Stimulated activated naive CD8-positive, alpha-beta T cell treated with anti-CD3 and anti-CD28 coated beads, Interleukin-15, Interleukin-2, amounts not matched to agents 100 ng/mL and 50 ng/mL, for 24 hours (primary cell): Measurements from ENCODE around the gene FAF1.
A peak's percentile ranks its signal among the peaks of the same experiment; 100 is the strongest.
"Not testable (repeated sequence)": the region's sequence is repeated elsewhere in the genome, so short reads cannot be mapped to it uniquely, and the experiment has no call there.

Source experiments
- H3K27ac Mint-ChIP-seq: one replicate; pipeline ENCODE4 v1.8.0; 2021; ENCODE audit warnings: mild to moderate bottlenecking, mixed read lengths
- H3K27me3 Mint-ChIP-seq: one replicate; pipeline ENCODE4 v1.8.0; 2021; ENCODE audit warnings: mixed read lengths
- H3K36me3 Mint-ChIP-seq: one replicate; pipeline ENCODE4 v1.8.0; 2021; ENCODE audit warnings: low read depth, mixed read lengths
- H3K4me1 Mint-ChIP-seq: one replicate; pipeline ENCODE4 v1.8.0; 2021; ENCODE audit warnings: low read depth, mixed read lengths
- H3K4me3 Mint-ChIP-seq: one replicate; pipeline ENCODE4 v1.8.0; 2021; ENCODE audit warnings: mild to moderate bottlenecking, mixed read lengths
- H3K9me3 Mint-ChIP-seq: one replicate; pipeline ENCODE4 v1.8.0; 2021; ENCODE audit warnings: mixed read lengths

The FAF1 gene

DNA sequence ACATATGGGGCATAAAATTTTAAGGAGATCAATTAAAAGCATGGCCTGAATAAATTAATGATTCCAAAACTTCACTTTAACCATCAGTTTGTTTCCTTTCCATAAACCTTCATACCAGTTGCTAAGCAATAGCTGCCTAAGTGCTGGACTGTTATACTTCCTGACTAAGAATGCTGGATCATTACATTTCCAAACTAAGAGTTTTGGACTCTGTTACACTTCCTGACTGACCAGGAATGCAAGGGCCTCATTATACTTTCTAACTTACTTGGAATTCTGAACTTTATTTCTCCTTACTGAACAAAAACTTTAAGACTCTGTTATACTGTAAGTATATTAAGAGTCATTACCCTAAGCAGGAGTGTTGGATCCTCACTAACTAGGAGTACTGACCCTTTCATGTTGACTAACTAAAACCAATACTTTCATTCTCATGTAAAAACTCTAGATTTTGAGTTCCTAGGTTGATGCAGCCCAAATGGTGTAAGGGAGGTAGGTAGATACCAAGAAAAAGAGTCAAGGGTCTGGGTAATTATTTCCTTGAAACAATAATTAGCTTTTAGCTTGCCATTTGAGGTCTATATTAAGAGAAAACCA lies 118.2 kb downstream of the FAF1 start:
- no peak overlapping the region for H3K4me3 Mint-ChIP-seq
- no peaks in the 10 kb centered on the region for H3K27me3 Mint-ChIP-seq
- no peak overlapping the region for H3K27ac Mint-ChIP-seq
- H3K36me3 Mint-ChIP-seq, result peaks cover 17% of the 10 kb centered on the region
- H3K9me3 Mint-ChIP-seq, result no peaks in the 10 kb centered on the region
- peaks cover 14% of the 10 kb centered on the region for H3K4me1 Mint-ChIP-seq

DNA sequence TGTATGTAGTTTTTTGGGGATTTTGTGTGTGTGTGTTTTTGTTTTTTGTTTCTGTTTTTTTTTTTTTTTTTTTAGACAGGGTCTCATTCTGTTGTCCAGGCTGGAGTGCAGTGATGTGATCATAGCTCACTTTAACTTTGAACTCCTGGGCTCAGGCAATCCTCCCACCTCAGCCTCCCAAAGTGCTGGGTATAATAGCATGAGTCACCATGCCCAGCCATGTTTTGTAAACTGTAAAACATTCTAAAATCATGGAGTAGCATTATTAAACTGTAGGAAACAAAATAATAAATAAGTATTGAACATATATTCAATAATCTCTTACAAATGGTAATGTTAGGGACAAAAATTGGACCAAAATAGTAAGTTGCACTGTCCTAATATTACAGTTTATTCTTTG lies 124.0 kb downstream of the FAF1 start:
- Mint-ChIP-seq H3K36me3 (peaks cover 41% of the 10 kb centered on the region), H3K4me3 (no peak overlapping the region), H3K4me1 (peaks cover 4% of the 10 kb centered on the region), H3K9me3 (peaks cover 10% of the 10 kb centered on the region), H3K27ac (no peak overlapping the region), H3K27me3 (no peaks in the 10 kb centered on the region)

DNA sequence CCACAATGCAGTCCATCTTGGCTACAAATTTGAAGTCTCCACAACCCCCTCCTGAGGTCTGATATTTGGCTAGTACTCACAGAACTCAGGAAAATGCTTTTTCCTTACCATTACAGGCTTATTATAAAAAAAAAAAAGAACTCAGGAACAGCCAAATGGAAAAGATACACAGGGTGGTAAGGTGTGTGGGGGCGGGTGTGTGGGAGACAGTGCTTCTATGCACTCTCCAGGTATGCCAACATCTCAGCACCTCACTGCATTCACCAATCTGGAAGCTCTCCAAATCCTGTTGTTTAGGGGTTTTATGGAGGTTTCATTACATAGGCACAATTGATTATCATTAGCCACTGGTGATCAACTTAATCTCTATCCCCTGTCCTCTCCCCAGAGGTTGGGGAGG lies 126.9 kb downstream of the FAF1 start:
- Mint-ChIP-seq H3K27ac (no peak overlapping the region), H3K27me3 (no peaks in the 10 kb centered on the region), H3K4me3 (no peak overlapping the region), H3K36me3 (peaks cover 55% of the 10 kb centered on the region), H3K9me3 (peaks cover 14% of the 10 kb centered on the region), H3K4me1 (peaks cover 4% of the 10 kb centered on the region)

DNA sequence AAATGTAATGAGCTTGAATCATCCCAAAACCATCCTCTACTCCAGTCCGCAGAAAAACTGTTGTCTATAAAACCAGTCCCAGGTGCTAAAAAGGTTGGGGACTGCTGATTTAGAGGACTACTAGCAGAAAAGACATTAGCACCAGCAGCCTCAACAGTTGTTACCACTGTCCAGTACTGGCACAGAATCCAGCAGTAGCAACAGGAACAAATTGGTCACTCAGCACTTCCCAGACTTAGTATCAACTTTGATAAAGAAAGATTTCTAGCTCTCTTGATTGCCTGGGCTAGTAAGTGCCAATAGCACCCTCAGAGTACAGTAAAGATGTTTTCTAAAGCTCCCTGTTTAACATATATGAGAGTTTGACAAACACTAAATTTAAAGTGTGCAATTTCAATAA lies 127.9 kb downstream of the FAF1 start:
- H3K4me1 Mint-ChIP-seq, result peaks cover 4% of the 10 kb centered on the region
- peaks cover 51% of the 10 kb centered on the region for H3K36me3 Mint-ChIP-seq
- no peaks in the 10 kb centered on the region for H3K27me3 Mint-ChIP-seq
- no peak overlapping the region for H3K27ac Mint-ChIP-seq
- no peak overlapping the region for H3K4me3 Mint-ChIP-seq
- H3K9me3 Mint-ChIP-seq, result peaks cover 14% of the 10 kb centered on the region

DNA sequence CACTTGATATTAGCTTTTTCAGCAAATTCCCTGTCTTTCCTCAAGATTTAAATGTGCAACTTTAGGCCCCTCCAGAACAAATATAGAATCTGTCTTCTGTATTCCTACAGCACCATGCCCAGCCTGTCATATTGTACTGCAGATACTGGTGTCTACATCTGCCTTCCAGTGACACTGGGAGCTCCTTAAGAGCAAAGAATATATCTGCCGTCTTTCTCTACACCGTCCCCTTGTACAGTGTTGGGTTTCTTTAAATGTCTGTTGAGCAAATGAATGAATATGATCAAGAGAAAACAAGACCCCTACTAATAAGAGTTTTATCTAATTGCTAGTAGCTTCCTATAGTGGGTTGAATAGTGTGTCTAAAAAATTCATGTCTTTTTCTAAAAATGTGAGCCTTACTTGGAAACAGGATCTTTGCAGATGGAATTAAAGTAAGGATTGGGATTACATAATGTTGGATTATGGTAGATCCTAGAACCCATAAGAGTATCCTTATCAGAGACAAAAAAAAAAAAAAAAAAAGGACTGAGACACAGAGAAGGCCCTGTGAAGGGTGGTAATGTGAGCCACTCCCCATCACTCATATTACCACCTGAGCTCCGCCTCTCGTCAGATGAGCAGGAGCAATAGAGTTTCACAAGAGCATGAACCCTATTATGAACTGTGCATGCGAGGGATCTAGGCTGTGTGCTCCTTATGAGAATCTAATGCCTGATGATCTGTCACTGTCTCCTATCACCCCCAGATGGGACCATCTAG lies 128.6 kb downstream of the FAF1 start:
- peaks cover 4% of the 10 kb centered on the region for H3K4me1 Mint-ChIP-seq
- H3K27ac Mint-ChIP-seq, result no peak overlapping the region
- no peak overlapping the region for H3K4me3 Mint-ChIP-seq
- H3K36me3 Mint-ChIP-seq, result peaks cover 49% of the 10 kb centered on the region
- no peaks in the 10 kb centered on the region for H3K27me3 Mint-ChIP-seq
- peaks cover 14% of the 10 kb centered on the region for H3K9me3 Mint-ChIP-seq

DNA sequence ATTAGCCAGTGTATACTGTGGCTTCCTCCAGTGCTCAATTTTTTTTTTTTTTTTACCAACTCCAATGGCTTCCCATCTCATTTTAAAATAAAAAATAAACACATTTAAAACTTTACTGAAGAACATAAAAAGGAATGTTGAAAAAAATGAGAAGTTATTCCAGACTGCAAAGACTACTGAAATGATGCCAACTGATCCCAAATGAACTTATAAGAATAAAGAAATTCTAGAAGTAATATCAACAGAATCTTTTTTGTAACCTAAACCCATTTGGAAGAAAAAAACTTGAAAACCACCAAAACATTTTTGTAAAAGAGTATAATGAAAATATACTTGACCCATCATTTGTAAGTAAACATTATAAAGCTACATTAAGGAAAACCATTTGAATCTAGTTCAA lies 129.4 kb downstream of the FAF1 start:
- Mint-ChIP-seq H3K27ac (no peak overlapping the region), H3K9me3 (peaks cover 11% of the 10 kb centered on the region), H3K4me1 (peaks cover under 1% of the 10 kb centered on the region), H3K27me3 (no peaks in the 10 kb centered on the region), H3K36me3 (peaks cover 49% of the 10 kb centered on the region), H3K4me3 (no peak overlapping the region)

DNA sequence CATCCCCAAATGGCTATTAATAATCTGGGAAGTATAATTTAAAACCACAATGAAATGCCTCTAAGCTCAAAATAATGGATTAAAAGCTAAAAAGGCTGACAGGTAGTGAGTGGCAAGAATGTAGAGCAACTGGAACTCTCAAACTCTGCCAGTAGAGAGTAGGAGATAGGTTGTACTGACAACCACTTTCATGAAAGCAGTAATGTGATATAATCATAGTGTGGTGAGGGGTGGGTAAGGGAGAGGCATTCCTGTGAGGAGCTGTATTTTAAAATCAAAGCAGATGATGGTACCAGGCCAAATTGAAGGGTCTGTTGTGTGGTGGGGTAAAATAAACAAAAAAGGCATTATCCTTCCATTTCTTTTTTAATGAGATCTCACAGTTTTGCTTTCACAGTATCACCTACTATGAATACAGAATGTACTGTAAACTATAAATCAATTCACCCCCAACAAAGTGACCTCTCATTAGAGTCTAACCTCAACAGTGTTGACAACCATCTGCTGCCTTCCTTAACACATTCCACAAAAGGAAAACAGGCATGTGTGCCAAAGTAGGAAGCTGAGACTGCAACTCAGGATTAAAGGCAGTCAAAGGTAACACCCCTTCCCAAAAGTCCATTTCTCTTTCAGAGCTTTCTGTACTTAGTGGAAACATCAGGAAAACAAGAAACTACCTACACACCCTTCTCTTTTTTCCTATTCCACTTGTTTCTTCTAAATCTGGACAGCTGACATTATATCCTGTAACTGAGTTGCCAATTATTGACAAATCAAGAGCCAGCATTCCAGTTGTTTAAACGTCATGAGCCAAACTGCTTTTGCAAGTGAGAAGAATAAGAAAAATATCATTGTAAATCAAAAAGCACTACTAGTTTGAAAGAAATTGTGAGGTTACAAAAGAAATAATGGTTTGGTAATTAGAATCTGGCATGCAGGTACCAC lies 130.8 kb downstream of the FAF1 start:
- no peak overlapping the region for H3K27ac Mint-ChIP-seq
- H3K4me3 Mint-ChIP-seq, result no peak overlapping the region
- H3K9me3 Mint-ChIP-seq, result peaks cover 4% of the 10 kb centered on the region

DNA sequence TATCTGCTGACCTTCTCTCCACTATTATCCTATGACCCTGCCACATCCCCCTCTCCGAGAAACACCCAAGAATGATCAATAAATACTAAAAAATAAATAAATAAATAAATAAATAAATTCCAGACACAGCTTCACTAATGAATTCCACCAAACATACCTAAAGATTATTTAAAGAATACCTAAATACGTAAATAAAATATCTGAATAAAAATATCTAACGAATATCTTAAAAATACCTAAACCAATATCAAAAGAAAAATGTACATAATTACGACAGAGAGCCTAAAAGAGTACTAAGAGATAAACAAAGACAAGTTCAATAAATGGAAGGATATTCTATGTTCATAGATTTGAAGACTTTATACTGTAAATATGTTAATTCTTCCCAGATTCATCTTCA lies 132.5 kb downstream of the FAF1 start:
- no peak overlapping the region for H3K27ac Mint-ChIP-seq
- peaks cover under 1% of the 10 kb centered on the region for H3K4me1 Mint-ChIP-seq
- H3K4me3 Mint-ChIP-seq, result no peak overlapping the region
- H3K27me3 Mint-ChIP-seq, result no peaks in the 10 kb centered on the region
- peaks cover 32% of the 10 kb centered on the region for H3K36me3 Mint-ChIP-seq
- peaks cover 4% of the 10 kb centered on the region for H3K9me3 Mint-ChIP-seq

More for the DNA sequence above, 130.8 kb downstream of the FAF1 start:
- Mint-ChIP-seq H3K36me3 (peaks cover 40% of the 10 kb centered on the region), H3K4me1 (no peaks in the 10 kb centered on the region), H3K27me3 (no peaks in the 10 kb centered on the region)

DNA sequence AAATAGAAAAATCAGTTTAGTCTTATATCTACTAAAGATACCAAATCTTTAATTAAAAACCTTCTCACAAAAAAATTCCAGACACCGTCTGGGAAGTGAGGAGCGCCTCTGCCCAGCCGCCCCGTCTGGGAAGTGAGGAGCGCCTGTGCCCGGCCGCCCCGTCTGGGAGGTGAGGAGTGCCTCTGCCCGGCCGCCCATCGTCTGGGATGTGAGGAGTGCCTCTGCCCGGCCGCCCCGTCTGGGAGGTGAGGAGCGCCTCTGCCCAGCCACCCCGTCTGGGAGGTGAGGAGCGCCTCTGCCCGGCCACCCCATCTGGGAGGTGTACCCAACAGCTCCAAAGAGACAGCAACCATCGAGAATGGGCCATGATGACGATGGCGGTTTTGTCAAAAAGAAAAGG lies 133.3 kb downstream of the FAF1 start:
- not testable (repeated sequence) for H3K4me3 Mint-ChIP-seq, H3K9me3 Mint-ChIP-seq, H3K4me1 Mint-ChIP-seq, H3K27me3 Mint-ChIP-seq, H3K27ac Mint-ChIP-seq
- H3K36me3 Mint-ChIP-seq, result peaks cover 25% of the 10 kb centered on the region

DNA sequence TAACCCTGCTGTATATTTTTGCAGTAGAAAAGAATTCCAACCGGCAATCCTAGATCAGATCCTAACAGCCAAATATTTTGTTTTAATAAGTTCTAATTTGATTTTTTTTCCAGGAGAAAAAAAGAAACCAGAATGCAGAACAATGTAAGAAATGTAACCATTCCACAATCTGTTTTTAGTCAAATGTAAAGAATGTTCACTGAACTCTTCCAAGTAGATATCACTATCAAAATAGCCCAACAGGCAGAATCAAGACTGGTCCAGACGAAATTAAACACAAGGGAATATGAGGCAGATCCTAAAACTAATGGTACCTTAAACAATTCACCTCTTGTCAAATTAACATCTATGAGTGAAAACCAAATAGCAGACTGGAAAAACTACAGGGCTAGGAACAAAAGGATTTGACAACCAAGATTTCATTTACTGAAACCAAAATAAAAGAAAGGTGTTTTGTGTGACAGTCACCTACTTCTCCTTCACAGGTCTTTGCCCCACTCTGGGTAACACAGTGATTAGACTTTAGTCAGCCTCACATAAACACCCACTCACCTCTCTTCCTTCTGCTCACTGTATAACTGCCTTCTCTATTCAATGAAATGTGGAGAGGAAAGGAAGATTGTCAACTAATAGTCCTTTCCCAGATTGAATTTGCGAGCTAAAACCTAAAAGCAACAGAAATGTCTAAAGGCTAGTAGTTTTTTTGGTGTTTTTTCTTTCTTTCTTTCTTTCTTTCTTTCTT lies 137.9 kb downstream of the FAF1 start:
- Mint-ChIP-seq H3K4me3 (no peak overlapping the region), H3K27me3 (no peaks in the 10 kb centered on the region), H3K27ac (no peak overlapping the region), H3K4me1 (peaks cover 7% of the 10 kb centered on the region), H3K36me3 (peaks cover 16% of the 10 kb centered on the region), H3K9me3 (peaks cover 1% of the 10 kb centered on the region)

DNA sequence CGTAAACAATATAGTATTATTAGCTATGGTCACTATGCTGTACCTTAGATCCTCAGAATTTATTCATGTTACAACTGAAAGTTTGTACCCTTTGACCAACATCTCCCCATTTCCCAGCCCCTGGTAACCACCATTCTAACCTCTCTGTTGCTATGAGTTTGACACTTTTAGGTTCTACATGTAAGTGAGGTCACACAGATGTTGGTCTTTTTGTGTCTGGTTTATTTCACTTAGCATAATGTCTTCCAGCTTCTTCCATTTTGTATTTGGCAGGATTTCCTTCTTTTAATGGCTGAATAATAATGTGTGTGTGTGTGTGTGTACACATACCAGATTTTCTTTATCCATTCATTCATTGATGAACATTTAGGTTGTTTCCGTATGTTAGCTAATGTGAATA lies 139.5 kb downstream of the FAF1 start:
- Mint-ChIP-seq H3K9me3 (peaks cover 5% of the 10 kb centered on the region), H3K27me3 (no peaks in the 10 kb centered on the region), H3K27ac (no peak overlapping the region)

DNA sequence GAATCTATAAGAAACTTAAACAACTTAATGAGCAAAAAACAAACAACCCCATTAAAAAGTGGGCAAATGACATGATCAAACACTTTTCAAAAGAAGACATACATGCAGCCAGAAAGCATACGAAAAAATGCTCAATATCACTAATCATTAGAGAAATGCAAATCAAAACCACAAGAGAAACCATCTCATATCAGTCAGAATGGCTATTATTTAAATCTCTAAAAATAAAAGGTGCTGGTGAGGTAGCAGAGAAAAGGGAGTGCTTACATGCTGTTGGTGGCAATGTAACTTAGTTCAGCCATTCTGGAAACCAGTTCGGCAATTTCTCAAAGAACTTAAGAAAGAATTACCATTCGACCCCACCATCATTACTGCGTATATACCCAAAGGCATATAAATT lies 147.7 kb downstream of the FAF1 start:
- peaks cover 60% of the 10 kb centered on the region for H3K36me3 Mint-ChIP-seq
- H3K9me3 Mint-ChIP-seq, result peaks cover 32% of the 10 kb centered on the region
- no peak overlapping the region for H3K27ac Mint-ChIP-seq
- no peaks in the 10 kb centered on the region for H3K27me3 Mint-ChIP-seq
- H3K4me3 Mint-ChIP-seq, result no peak overlapping the region
- H3K4me1 Mint-ChIP-seq, result peaks cover 28% of the 10 kb centered on the region

More for the DNA sequence above, 139.5 kb downstream of the FAF1 start:
- H3K4me3 Mint-ChIP-seq, result no peak overlapping the region
- peaks cover 7% of the 10 kb centered on the region for H3K4me1 Mint-ChIP-seq
- H3K36me3 Mint-ChIP-seq, result peaks cover 20% of the 10 kb centered on the region

DNA sequence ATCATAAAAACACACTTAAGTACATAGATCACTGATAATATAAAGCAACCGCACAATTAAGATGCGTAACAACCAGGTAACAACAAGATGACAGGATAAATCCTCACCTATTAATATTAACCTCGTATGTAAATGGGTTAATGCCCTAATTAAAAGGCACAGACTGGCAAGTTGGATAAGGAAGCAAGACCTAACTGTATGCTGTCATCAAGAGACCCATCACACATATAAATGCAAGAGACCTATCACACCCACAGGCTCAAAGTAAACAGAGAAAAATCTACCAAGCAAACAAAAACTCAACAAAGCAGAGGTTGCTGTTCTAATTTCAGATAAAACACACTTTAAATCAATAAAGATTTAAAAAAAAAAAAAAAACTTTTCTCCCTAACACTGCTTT lies 151.8 kb downstream of the FAF1 start:
- peaks cover 36% of the 10 kb centered on the region for H3K9me3 Mint-ChIP-seq
- no peak overlapping the region for H3K27ac Mint-ChIP-seq
- H3K4me3 Mint-ChIP-seq, result no peak overlapping the region
- H3K36me3 Mint-ChIP-seq, result peaks cover 60% of the 10 kb centered on the region
- no peaks in the 10 kb centered on the region for H3K27me3 Mint-ChIP-seq
- H3K4me1 Mint-ChIP-seq, result peaks cover 33% of the 10 kb centered on the region

DNA sequence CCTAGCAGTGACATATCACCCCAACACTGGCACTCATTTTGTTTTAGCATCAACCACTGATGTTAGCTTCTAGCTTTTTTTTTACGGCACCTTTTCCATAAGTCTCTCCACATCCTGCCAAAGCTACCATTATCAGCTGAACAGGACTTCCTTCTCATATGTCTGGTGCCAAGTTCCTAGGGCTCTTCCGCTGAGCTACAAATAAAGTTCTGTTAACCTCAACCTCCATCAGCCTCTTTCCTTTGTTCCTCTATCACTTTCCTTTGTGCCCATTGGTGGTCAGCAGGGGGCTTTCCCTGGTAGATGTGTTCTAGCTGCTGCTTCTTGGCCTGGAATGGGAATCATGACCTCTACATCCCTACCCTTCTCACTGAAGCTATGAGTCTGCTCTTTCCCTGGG lies 163.8 kb downstream of the FAF1 start:
- Mint-ChIP-seq H3K9me3 (no peaks in the 10 kb centered on the region), H3K4me3 (no peak overlapping the region), H3K36me3 (peaks cover 26% of the 10 kb centered on the region), H3K27ac (peak overlapping the region; percentile 51), H3K4me1 (peaks cover 9% of the 10 kb centered on the region), H3K27me3 (no peaks in the 10 kb centered on the region)
